ENCODE data around the gene MAD2L1.

MAD2L1 gene

GRCh38 chr4:120052856-120053255, 13.8 kb downstream of the MAD2L1 start:
- no peak for DNase-seq (ENCODE audit: low spot score)
- in situ Hi-C loops (cut with MboI; ENCODE audit: low pct_unique_long_range_greater_than_20kb, low sequenced_read_pairs, unreplicated experiment) = no loop called here
- no peak for TF ChIP-seq CTCF (IDR thresholded peaks at IDR 0.05; ENCODE audit: extremely low read depth, insufficient read depth, missing control alignments)

- TF ChIP-seq CTCF (IDR thresholded peaks at IDR 0.05; ENCODE audit: extremely low read depth, insufficient read depth, missing control alignments) = no peak
- DNase-seq (ENCODE audit: low spot score) = no peak
- in situ Hi-C loops (cut with MboI; ENCODE audit: low pct_unique_long_range_greater_than_20kb, low sequenced_read_pairs, unreplicated experiment) = no loop called here
Measured at GRCh38 chr4:120051253-120051652, 15.4 kb downstream of the MAD2L1 start.

GRCh38 chr4:120049732-120050494, 16.7 kb downstream of the MAD2L1 start:
- in situ Hi-C loops (cut with MboI; ENCODE audit: low pct_unique_long_range_greater_than_20kb, low sequenced_read_pairs, unreplicated experiment) = no loop called here

GRCh38 chr4:120043828-120044227, 22.8 kb downstream of the MAD2L1 start:
- TF ChIP-seq CTCF (IDR thresholded peaks at IDR 0.05; ENCODE audit: extremely low read depth, insufficient read depth, missing control alignments) = no peak
- in situ Hi-C loops (cut with MboI; ENCODE audit: low pct_unique_long_range_greater_than_20kb, low sequenced_read_pairs, unreplicated experiment) = no loop called here
- no peak for DNase-seq (ENCODE audit: low spot score)

More at GRCh38 chr4:120049732-120050494, 16.7 kb downstream of the MAD2L1 start:
- DNase-seq (ENCODE audit: low spot score) = peak; percentile 32
- peak; percentile 86 for TF ChIP-seq CTCF (IDR thresholded peaks at IDR 0.05; ENCODE audit: extremely low read depth, insufficient read depth, missing control alignments)

- DNase-seq (ENCODE audit: low spot score) = no peak
- in situ Hi-C loops (cut with MboI; ENCODE audit: low pct_unique_long_range_greater_than_20kb, low sequenced_read_pairs, unreplicated experiment) = no loop called here
Measured at GRCh38 chr4:120037411-120037810, 29.2 kb downstream of the MAD2L1 start.

GRCh38 chr4:120034913-120035312, 31.7 kb downstream of the MAD2L1 start:
- in situ Hi-C loops (cut with MboI; ENCODE audit: low pct_unique_long_range_greater_than_20kb, low sequenced_read_pairs, unreplicated experiment) = no loop called here
- no peak for DNase-seq (ENCODE audit: low spot score)

More at GRCh38 chr4:120037411-120037810, 29.2 kb downstream of the MAD2L1 start:
- no peak for TF ChIP-seq CTCF (IDR thresholded peaks at IDR 0.05; ENCODE audit: extremely low read depth, insufficient read depth, missing control alignments)

More at GRCh38 chr4:120034913-120035312, 31.7 kb downstream of the MAD2L1 start:
- TF ChIP-seq CTCF (IDR thresholded peaks at IDR 0.05; ENCODE audit: extremely low read depth, insufficient read depth, missing control alignments) = no peak

Measured in GM13977 (cell line).